ENCODE measurements around the gene PSME3IP1.

Gene PSME3IP1

DNA sequence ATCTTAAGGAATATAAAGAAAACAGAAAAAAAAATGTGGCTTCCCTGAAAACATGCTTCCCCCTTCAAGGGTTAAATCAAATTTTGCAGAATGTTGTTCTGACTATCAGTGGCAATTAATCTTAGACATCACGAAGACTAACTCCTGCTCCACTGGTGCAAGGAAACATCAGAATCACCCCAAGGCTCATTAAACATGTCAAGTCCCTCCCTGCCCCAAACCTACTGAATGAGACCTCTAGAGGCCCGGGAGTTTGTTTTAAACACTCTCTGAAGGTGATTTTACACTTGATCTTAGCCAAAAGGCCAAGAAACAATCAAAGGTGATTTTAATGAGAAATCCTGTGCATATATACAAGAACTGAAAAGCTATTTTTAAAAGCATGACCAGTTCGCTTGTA lies 18.3 kb downstream of the PSME3IP1 start:
- DNase-seq, result no peak

DNA sequence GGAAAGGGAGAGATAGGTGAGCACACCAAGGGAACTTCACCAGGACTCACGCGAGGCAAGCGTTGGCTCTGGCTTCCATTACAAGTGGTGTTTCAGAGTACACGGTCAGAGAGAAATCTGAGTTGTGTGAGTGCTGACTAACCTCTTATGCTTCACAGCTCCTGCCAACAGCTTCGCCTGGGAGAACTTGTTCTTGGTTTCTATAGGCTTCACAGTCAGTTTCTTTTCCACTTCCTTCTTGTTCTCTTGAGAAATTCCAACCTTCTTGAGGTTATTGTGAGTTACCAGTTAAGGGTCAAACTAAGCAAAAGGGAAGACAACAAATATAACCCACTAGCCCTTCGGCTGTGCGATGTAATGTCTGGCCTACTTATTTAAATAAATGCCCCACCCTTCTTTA lies 18.9 kb downstream of the PSME3IP1 start:
- no peak for DNase-seq

DNA sequence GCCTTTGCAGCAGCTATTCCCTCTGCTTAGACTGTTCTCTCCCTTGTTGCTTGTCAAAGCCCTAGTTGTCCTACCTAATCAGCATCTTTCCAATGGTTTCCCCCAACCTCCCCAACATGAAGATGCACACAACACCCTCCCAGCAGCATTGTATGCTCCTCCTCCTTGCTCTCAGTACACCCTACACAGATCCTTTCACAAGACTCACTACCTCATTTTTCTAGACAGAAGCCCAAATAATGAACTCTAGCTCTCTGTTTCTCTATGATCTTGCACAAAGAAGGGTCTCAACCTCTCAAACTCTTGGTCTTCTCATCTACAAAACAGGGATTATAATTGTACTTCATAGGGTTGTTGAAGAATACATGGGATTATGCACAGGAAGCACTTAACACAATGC lies 19.4 kb downstream of the PSME3IP1 start:
- no peak for DNase-seq

DNA sequence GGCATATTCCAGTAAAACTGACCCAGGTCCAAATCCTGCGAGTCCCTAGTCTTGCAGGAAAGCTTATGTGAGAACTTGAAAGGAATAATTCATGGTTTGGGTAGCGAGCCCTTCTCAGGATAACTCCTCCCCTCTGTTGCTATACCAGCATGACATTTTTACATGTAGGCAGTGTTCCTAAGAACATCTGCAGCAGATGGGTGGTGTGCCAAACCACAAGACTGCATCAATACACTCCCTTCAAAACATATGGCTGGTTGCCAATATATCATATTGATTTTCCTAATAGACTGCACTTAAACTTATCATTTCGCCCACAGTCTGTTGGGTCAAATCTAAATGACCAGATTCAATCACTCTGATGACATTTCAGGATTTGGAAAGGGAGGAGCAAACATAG lies 19.9 kb downstream of the PSME3IP1 start:
- no peak for DNase-seq

DNA sequence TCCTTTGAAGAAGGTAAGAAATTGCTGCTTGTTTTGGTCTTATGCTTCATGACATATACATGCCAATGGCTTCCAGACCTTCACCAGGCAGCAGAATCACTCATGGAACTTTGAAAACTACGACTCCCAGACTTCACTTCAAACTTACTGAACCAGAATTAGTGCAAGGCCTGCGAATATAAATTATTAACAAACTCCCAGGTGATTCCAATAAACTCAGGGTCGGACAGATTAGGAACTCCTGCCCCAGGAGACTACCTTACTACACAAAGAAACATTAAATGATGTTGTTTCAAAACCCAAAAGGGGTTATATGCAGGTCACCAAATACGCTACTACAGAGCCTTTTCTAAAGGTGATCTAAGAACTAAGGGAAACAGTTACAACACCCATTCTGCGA lies 20.4 kb downstream of the PSME3IP1 start:
- no peak for DNase-seq

DNA sequence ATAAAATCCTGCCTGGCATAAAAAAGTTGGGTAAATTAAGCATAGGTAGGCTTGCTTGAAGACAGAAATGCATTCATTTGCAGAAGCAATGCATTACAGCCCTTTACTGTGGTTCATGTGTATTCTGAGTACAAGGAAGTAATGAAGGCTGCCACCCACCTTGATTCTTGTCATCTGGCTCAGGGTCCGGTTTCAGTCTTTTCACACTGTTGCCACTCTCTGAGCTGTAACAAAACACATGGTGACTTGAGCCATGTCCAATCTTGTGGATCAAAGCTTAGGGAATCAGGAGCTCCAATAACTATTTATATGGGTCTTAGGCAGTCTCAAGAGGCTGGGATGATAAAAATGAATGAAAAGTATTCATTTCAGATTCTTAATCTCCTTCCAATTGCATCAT lies 22.0 kb downstream of the PSME3IP1 start:
- DNase-seq, result no peak

DNA sequence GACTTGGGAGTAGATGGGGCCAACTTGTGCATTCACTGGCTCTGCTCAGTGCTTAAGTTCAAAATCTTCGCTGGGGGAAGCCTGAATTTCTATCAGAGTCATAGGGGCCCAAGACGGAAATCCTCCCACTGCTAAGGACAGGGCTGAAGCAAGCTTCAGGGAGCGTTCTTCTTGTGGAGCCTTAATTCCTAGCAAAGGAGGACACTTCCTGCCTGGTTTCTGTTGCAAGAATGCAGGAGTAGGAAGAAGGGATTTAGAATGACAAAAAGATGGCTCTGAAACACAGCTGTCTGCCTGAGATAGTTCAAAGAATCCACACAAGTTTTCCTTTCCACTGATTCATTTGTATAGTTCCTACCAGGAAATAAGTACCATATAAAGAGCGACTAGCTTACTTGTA lies 26.4 kb downstream of the PSME3IP1 start:
- DNase-seq, result no peak

DNA sequence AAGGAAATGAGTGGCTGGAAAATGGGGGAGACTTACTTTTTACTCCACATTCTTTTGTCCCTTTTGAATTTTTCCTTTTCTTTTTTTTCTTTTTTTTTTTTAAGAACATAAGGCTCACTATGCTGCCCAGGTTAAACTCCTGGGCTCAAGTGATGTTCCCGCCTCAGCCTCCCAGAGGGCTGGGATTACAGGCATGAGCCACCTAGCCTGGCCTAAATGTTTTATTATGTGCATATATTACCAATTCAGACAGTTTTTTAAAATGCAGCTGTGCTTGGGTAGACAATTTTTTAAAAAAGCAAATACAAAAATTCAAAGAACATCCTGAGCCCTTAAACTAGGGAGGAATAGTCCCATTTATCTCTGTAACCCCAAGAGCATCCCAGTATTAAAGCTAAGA lies 28.3 kb downstream of the PSME3IP1 start:
- DNase-seq, result no peak

DNA sequence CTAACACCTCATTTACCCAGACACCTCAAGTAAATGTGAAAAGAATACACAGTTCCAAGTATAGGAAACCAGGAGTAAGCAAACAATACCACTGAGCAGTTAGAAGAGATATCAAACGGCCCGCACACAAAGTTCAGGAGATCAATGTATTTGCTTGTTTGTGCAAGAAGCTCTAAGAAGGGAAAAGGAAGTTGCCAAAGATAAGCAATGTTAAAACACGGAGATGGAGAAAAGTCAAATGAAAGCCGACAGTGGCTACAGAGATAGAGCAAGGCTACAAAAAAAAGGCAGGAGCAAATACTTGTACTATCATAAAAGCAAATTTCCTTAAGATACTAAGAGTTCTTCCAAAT lies 29.5 kb downstream of the PSME3IP1 start:
- no peak for DNase-seq

DNA sequence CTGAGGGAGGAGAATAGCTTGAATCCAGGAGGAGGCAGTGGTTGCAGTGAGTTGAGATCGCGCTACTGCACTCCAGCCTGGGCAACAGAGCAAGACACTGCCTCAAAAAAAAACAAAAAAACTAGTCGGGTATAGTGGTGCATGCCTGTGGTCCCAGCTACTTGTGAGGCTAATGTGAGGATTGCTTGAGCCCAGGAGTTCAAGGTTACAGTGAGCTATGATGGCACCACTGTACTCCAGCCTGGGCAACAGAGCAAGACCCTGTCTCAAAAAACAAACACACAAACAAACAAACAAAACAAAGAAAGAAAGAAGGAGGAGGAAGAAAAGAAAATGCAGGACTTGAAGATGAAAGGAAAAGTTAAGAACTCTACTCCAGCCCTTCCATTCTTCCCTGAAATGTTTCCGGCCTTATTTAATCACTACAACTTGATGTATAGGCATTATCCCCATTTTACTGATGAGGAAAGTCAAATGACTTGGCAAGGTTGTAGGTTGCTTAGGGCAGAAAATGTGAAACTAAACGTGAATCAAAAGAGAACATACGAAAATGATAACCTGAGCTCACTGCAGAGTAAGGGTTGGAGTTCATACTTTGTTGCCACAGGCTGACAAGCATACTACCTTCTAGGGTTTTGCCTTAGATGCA lies 30.0 kb downstream of the PSME3IP1 start:
- no peak for DNase-seq

DNA sequence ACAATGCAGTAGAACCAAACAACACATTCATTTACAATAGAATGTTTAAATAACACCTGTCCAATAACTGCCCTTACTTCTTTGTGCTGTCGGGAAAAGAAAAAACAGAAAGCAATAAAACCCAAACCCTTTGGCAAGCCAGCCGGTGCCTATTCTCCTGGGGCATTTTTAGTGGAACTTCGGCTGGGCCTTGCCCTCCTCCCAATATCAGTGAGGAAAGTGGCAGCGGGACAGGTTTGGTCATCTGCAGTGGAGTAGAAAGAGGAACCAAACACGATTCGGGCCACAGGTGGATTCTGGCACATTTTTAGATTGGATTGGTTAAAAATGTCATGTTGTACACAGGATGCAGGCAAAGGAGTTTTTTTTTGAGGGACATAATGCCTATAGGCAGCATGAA lies 32.0 kb downstream of the PSME3IP1 start:
- no peak for DNase-seq

DNA sequence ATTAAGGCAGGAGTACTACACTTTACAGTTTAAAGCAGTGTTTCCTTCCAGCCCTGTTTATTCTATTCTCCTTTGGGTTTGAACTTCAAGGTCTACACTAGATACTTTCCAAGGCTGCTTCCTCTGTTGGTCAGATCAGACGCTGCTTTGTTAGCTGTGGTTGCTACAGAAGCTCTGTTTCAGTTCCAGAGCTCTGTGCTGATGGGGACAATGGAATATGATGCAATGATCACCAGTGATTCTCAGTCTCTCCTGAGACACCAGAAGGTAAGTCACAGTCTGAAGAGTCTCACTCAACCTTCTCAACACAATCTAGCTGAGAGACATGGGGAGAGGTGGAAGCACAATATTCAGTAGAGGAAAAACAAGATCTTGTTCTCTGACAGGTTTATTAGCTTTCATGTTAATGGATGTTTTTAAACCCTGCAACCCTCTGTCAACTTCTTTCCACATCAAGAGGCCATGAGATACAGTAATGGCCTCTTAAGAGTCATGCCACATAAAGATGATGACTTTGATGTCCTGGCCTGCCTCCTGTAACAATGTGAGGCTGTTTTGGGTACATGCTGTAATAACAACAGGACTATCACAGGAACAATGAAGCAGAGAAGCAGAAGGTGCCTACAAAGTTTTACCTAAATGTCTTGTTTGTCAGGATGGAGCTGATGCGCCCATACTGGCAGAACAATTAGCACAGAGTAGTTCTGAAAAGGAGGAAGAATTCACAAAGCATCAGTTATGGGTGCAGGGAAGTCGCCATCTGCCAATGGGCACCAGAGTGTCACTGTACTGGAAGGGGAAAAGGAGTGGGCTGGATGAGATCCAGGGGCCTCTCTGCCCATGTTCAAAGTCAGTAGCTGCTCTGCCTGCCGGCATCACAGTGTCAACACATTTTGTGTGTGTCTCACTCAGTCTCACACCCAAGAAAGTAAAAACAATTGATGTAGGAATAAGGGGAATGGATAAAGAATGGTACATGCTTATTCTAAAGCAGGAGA lies 33.4 kb downstream of the PSME3IP1 start:
- DNase-seq, result no peak

DNA sequence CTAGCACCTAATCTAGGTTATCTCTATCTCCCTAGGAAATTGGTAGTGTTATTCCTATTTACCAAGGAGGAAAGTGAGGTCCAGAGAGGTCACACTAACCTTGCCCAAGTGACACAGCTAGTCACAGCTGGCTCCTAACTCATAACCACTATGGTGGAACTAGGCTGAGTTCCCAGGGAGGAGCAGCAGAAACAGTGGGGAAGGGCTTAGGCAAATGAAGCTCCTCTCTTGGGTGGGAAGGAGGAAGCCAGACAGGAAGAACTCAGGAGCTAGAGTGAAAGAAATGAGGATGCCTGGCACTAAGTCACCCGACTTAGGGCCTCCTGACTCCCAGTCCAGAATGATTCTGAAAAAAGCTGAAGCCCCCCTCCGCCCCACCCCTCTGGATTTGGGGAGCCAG lies 34.5 kb downstream of the PSME3IP1 start:
- no peak for DNase-seq

DNA sequence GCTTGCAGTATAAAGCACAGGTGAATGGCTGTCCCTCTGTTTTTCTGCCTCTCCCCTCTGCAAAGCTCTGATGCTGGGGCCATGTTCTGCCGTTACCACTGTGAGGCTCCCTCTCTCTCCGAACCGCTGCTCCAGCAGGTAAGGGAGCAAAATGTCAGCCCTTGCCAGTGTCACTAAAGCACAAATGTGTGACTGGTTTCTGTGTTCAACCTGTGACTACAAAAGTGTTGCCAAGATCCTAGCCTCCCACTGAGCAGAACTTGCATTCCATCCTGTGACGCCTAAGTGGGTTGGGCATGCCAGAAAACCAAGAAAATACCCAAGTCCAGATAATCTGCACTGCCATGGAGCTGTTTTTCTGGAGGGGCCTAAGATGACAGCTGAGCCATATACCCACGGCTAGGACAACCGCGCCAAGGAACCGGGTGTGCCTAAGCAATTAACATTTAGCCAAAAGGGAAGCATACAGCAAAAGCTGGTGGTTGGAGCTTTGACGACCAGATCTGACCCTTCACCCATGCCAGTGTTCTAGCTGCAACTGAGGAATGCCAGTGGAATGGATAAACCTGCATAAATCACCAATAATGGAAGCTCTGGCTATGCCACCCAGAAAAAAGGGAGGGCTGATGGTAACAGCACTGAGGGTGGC lies 35.0 kb downstream of the PSME3IP1 start:
- DNase-seq, result no peak

DNA sequence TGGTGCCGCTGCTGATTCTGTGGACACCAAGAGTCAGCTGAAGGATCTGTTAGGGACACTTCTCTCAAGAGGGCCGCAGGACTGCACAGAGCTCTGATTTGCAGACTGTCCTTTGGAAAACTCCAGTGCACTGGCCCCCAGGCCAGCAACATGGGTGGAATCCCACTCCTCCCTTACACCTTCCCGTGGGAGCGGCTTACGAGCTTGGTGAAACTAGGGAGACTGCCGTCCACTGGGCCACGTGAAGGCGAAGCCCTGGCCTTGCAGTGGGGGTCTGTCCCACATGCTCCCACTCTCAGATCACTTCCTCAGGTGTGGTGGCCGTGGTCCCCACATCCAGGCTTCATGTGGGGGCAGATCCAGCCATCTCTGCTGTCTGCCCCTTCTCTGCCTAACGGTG lies 36.4 kb downstream of the PSME3IP1 start:
- no peak for DNase-seq

DNA sequence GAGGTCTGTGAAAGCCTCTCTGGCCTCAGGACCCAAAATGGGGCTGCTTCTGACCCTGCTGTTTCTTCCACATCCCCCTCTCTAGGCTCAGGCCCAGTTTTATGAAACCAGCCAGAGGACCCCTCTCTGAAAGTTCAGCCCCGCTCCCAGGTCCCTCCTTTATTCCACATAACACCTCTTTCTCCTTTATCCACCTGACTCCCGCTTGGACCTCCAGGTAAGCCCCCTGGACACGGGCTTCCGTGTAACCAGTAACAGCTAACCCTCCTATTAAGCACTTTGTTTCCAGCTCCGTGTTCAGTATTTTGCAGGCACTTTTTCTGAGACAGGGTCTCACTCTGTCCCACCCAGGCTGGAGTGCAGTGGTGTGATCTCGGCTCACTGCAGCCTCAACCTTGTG lies 37.4 kb downstream of the PSME3IP1 start:
- no peak for DNase-seq

DNA sequence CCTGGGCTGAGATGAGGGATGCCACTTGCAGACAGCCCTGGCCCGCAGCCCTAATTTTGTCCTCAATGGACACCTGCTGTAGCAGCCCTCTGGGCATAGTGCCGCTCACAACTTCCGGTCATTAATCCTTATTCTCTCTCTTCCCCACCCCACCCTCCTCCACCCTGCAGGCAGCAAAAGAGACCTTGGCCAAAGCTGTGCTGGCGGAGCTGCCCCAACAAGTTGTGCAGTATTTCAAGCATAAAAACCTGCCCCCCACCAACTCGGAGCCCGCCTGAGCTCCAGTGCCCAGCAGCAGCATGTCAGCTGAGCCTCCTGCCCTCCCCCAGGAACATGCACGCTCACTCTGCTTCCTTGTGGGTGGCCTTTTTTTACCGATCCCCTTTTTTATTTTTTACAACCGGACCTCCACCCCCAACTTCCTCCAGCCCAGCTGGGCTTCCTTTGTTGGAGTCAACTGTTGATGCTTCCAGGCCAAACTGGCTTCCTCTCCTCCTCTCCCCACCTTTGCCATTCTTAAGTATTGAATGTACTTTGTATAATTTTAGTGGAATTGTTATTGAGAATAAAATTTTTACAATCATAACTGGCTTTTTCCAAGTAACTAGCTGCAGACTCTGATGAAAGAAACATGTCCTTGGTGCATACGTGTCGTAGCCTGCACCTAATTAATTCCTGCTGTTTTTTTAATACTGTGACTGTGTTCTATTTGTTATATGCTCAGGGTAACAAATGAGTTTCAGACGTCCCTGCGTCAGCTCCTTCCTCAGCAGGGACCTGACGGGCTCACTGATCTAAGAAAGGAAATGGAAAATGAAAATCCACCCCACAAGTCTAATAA lies 38.2 kb downstream of the PSME3IP1 start:
- no peak for DNase-seq

DNA sequence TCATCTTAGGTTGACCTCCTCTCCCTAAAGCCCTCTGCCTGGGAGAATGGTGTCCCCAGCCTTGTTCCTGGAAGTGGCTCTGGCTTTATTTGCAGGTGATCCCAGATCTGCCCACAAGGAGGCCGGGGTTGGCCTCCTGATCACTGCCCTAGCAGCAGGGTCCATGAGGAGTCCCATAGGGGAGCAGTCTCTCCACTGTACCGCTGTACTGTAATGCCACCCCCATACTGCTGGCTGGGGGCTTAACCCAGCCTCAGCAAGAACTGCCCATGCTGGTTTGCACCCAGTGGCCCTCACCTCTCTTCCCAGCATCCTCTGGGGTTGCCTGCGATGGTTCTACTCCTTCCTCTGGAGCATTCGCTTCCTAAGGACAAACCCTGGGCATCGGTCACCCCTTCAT lies 39.1 kb downstream of the PSME3IP1 start:
- DNase-seq, result no peak

DNA sequence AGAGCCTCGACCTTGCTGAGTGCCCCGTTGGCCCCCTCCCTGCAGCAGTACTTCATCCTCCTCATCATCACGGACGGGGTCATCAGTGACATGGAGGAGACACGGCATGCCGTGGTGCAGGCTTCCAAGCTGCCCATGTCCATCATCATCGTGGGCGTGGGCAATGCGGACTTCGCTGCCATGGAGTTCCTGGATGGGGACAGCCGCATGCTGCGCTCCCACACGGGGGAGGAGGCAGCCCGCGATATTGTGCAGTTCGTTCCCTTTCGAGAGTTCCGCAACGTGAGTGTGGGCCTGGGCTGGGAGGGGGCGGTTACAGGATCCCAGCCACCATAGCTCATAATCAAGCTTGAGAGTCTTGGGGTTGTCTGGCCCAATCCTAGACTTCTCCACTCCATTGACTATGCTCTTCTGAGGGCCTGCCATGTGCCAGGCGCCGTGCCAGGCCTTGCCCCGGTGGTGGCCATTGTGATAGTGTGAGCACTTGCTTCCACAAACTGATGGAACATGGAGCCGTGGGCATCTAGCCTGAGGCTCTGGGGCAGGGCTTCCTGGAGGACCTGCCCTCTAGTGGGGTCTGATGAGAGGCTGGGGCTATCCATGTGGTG lies 39.7 kb downstream of the PSME3IP1 start:
- no peak for DNase-seq

DNA sequence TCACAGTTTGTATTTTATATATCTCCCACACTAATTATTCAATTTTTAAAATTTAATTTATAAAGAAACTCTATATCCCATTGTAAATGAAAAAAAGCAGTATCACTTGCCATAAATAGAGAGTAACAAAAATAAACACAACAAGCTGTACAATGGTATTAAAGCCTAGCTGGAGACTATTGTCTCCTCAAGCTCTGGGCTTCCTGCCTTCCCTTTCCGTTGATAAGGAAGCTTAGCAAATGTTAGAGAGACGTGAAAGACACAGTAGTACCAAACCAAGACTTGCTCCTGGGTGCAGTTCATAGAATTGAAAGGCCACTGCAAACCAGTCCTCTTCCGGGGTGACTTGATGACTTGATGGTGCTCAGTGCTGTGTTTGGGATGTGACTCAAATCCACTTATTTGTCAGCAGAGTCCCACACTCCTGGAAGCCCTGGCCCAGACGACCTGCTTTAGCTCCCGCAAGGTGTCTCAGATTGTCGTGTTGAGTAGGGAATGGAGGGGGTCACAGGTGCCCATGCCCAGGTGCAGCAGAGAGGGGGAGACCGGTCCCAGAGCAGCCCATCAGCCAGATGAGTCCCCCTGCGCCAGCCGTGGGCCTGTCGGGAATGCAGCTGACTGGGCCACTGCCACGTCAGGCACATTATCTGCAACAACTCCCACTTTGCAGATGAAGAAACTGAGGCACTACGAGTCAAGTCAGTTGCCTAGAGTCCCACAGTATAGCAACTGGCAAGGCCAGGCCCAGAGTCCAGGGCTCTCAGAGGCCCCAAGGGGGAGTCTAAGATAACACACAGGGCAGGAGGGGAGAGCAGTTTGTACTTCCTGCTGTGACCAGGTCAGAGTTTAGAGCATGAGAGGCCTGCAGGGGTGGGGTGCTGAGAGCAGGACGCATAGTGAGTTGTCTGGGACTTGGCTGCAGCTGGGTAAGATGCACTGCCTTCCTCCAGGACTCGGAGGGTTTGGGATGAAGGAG lies 40.5 kb downstream of the PSME3IP1 start:
- DNase-seq, result no peak

DNA sequence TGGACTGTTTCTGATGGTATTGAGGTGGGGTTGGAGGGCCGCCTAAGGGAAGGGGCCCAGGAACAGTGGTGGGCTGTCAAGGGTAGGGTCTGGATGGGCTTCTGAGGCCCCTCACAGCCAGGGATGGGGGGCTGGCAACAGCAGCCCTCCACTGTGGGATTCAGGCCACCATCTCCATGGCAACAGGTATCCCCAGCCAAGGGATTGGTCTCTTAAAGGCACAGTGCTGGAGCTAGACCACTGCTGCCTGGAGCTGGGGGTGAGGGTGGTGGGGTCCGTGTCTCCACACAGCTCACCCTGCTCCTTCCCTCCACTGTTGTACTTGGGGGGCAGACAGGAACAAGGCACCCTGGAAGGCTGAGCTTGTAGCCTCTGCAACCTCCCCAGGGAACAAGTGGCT lies 41.8 kb downstream of the PSME3IP1 start:
- DNase-seq, result no peak
